Measurements from ENCODE around the gene NCKAP1. TPM values are rescaled to one million over a fixed set of nuclear protein-coding genes. Genes with fewer than 3 reads are reported as not detected.
"Not testable (repeated sequence)": the region's sequence is repeated elsewhere in the genome, so short reads cannot be mapped to it uniquely, and the experiment has no call there.

Gene NCKAP1
- total RNA-seq, 1 donor from 2014 or later, result 116 TPM

GRCh38 chr2:182994228-182994912 is 43.9 kb downstream of the NCKAP1 start:
- Mint-ChIP-seq H3K27ac (ENCODE audit: unreplicated experiment) (no peak overlapping the region), H3K4me3 (ENCODE audit: unreplicated experiment) (no peak overlapping the region), H3K36me3 (ENCODE audit: unreplicated experiment) (no peaks in the 10 kb centered on the region), H3K4me1 (ENCODE audit: low read depth, unreplicated experiment) (no peaks in the 10 kb centered on the region), H3K27me3 (ENCODE audit: unreplicated experiment) (no peaks in the 10 kb centered on the region), H3K9me3 (ENCODE audit: unreplicated experiment) (no peaks in the 10 kb centered on the region)
- TF ChIP-seq, protein P1, sequence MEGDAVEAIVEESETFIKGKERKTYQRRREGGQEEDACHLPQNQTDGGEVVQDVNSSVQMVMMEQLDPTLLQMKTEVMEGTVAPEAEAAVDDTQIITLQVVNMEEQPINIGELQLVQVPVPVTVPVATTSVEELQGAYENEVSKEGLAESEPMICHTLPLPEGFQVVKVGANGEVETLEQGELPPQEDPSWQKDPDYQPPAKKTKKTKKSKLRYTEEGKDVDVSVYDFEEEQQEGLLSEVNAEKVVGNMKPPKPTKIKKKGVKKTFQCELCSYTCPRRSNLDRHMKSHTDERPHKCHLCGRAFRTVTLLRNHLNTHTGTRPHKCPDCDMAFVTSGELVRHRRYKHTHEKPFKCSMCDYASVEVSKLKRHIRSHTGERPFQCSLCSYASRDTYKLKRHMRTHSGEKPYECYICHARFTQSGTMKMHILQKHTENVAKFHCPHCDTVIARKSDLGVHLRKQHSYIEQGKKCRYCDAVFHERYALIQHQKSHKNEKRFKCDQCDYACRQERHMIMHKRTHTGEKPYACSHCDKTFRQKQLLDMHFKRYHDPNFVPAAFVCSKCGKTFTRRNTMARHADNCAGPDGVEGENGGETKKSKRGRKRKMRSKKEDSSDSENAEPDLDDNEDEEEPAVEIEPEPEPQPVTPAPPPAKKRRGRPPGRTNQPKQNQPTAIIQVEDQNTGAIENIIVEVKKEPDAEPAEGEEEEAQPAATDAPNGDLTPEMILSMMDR (IDR thresholded peaks at IDR 0.05; ENCODE audit: partially characterized antibody, unreplicated experiment), result no peak
- no peak for DNase-seq

DNA sequence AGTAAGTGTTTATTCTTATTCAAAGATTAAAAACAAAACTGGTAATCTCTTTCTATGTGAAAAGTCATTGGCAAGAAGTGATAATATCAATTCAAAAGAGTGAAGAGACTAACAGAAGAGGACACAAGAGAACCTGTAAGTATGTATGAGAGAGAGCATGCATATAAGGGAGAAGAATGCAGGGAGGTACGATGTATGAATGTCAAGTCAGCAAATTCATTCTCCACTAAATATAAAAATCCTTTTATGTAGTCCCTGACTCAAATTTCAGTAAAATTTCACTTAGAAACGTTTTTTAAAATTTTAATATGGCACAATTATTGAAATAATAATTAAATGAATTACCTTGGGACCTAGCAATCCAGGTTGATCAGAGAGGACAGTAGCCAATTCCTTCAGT is 55.3 kb downstream of the NCKAP1 start:
- H3K27me3 Mint-ChIP-seq (ENCODE audit: unreplicated experiment), result no peaks in the 10 kb centered on the region
- DNase-seq, result no peak
- H3K36me3 Mint-ChIP-seq (ENCODE audit: unreplicated experiment), result no peaks in the 10 kb centered on the region
- no peak overlapping the region for H3K4me3 Mint-ChIP-seq (ENCODE audit: unreplicated experiment)
- no peak overlapping the region for H3K27ac Mint-ChIP-seq (ENCODE audit: unreplicated experiment)
- no peaks in the 10 kb centered on the region for H3K9me3 Mint-ChIP-seq (ENCODE audit: unreplicated experiment)
- H3K4me1 Mint-ChIP-seq (ENCODE audit: low read depth, unreplicated experiment), result no peaks in the 10 kb centered on the region
- TF ChIP-seq, protein P1 (IDR thresholded peaks at IDR 0.05; ENCODE audit: partially characterized antibody, unreplicated experiment), result no peak

GRCh38 chr2:182981475-182981874 is 56.8 kb downstream of the NCKAP1 start:
- not testable (repeated sequence) for H3K4me1 Mint-ChIP-seq (ENCODE audit: low read depth, unreplicated experiment); H3K4me3 Mint-ChIP-seq (ENCODE audit: unreplicated experiment); DNase-seq; H3K36me3 Mint-ChIP-seq (ENCODE audit: unreplicated experiment); H3K27me3 Mint-ChIP-seq (ENCODE audit: unreplicated experiment); H3K9me3 Mint-ChIP-seq (ENCODE audit: unreplicated experiment); H3K27ac Mint-ChIP-seq (ENCODE audit: unreplicated experiment)

DNA sequence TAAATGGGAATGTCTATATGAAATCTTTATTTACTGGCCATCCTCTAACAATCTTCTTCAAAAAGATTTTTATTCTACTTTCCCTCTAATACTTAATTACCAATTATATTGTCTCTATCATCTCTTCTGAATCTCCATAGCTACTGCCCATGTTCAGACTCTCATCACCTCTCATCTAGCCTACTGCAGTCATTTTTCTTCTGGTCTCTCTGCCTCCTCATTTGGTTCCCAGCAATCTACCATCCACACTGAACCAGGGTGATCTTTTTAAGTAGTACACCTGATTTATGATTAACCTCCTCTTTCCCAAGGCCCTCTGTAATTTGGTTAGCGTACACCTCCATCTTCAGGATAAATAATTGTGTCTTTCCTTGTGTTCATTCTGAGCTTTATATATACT is 57.6 kb downstream of the NCKAP1 start:
- Mint-ChIP-seq H3K4me1 (ENCODE audit: low read depth, unreplicated experiment) (no peaks in the 10 kb centered on the region), H3K9me3 (ENCODE audit: unreplicated experiment) (no peaks in the 10 kb centered on the region), H3K27ac (ENCODE audit: unreplicated experiment) (no peak overlapping the region), H3K4me3 (ENCODE audit: unreplicated experiment) (no peak overlapping the region), H3K36me3 (ENCODE audit: unreplicated experiment) (no peaks in the 10 kb centered on the region), H3K27me3 (ENCODE audit: unreplicated experiment) (no peaks in the 10 kb centered on the region)
- TF ChIP-seq, protein P1 (IDR thresholded peaks at IDR 0.05; ENCODE audit: partially characterized antibody, unreplicated experiment), result no peak
- DNase-seq, result no peak

GRCh38 chr2:182980115-182980514 is 58.1 kb downstream of the NCKAP1 start:
- Mint-ChIP-seq H3K4me3 (ENCODE audit: unreplicated experiment) (no peak overlapping the region), H3K36me3 (ENCODE audit: unreplicated experiment) (no peaks in the 10 kb centered on the region), H3K9me3 (ENCODE audit: unreplicated experiment) (no peaks in the 10 kb centered on the region), H3K27me3 (ENCODE audit: unreplicated experiment) (no peaks in the 10 kb centered on the region), H3K4me1 (ENCODE audit: low read depth, unreplicated experiment) (no peaks in the 10 kb centered on the region), H3K27ac (ENCODE audit: unreplicated experiment) (no peak overlapping the region)
- TF ChIP-seq, protein P1 (IDR thresholded peaks at IDR 0.05; ENCODE audit: partially characterized antibody, unreplicated experiment), result peak; percentile 50
- DNase-seq, result no peak
